HepG2 (cell line): ENCODE measurements around the gene ALLC. TPM values are rescaled to one million over a fixed set of nuclear protein-coding genes. Genes with fewer than 3 reads are reported as not detected.

Experiments
- ATAC-seq: fragments of 200-7000 bp; cut with Tn5 transposase; 3 replicates; pipeline ENCODE4 v1.9.1; 2020; ENCODE audit warnings: mild to moderate bottlenecking, moderate library complexity
- BruUV-seq: library from RNA; stranded (reverse); fragments of 400-500 nt; replicated peaks from 2 replicates; lab custom pipeline; 2021; lab: Mats Ljungman, UMichigan
- CTCF ChIA-PET: fragments of 300-600 bp; formaldehyde crosslinking; extraction: SDS; loops from one replicate; lab custom pipeline; 2021; ENCODE audit warnings: low total read pairs, inconsistent platforms, low intra/inter-chr PET ratio; lab: Yijun Ruan, JAX
- POLR2A ChIA-PET: fragments of 350-600 bp; sonication (Branson Sonifier 250); formaldehyde crosslinking; loops from one replicate; lab custom pipeline; 2020; ENCODE audit warnings: antibody characterized with exemption, inconsistent platforms; lab: Yijun Ruan, JAX
- DNase-seq: peaks from one replicate; pipeline ENCODE4 v3.0.0-alpha.2; 2015; ENCODE audit warnings: low spot score
- FAIRE-seq: peaks from 3 replicates; lab custom pipeline; 2011; peaks lifted over from hg19 to GRCh38; lab: Jason Lieb, UNC
- H2AFZ ChIP-seq: one replicate; pipeline ENCODE4 v1.6.1; 2011; ENCODE audit warnings: low read length, inconsistent platforms
- H3K27ac ChIP-seq: fragments of 300-600 bp; 3 replicates; pipeline ENCODE4 v1.8.0; 2011; ENCODE audit warnings: mixed run types, mild to moderate bottlenecking, mixed read lengths, low read length, inconsistent platforms; ENCODE audit not compliant: insufficient read depth; ENCODE audit errors: extremely low read length
- H3K27me3 ChIP-seq, 2 experiments: fragments of 200-600 bp in 1 of 2; 2 replicates in 1 of 2; 3 replicates in 1 of 2; pipeline versions ENCODE4 v1.6.0 to v1.8.0; 2011; ENCODE audit warnings: low read length in 2 of 2, mild to moderate bottlenecking in 2 of 2, moderate library complexity in 2 of 2, inconsistent platforms in 1 of 2; ENCODE audit not compliant: insufficient read depth in 2 of 2, control insufficient read depth in 1 of 2
- H3K36me3 ChIP-seq, 2 experiments: fragments of 200-600 bp in 1 of 2; replicated peaks in 1 of 2; 2 replicates in 1 of 2; 3 replicates in 1 of 2; pipeline versions ENCODE4 v1.5.1 to v1.8.0; 2011; ENCODE audit warnings: low read length in 2 of 2, inconsistent platforms in 1 of 2; ENCODE audit not compliant: insufficient read depth in 2 of 2, control insufficient read depth in 1 of 2
- H3K4me1 ChIP-seq: 2 replicates; pipeline ENCODE4 v1.5.1; 2012; ENCODE audit warnings: low read length, inconsistent platforms; ENCODE audit not compliant: insufficient read depth
- H3K4me2 ChIP-seq: 2 replicates; pipeline ENCODE4 v1.6.0; 2011; ENCODE audit warnings: low read depth, low read length, inconsistent platforms
- H3K4me3 ChIP-seq, 3 experiments: fragments of 200-600 bp in 1 of 3; sonication (generic), shearing (Covaris generic) in 1 of 3; replicated peaks in 1 of 3; 2 replicates each; pipeline ENCODE4 v1.5.1; 2011 to 2016; ENCODE audit warnings: low read length in 3 of 3, inconsistent platforms in 2 of 3, low read depth in 2 of 3, mild to moderate bottlenecking in 2 of 3, control low read depth in 1 of 3, mixed read lengths in 1 of 3; ENCODE audit not compliant: insufficient read depth in 1 of 3
- H3K79me2 ChIP-seq: one replicate; pipeline ENCODE4 v1.6.1; 2011; ENCODE audit warnings: low read length, inconsistent platforms; ENCODE audit not compliant: insufficient read depth
- H3K9ac ChIP-seq: 2 replicates; pipeline ENCODE4 v1.6.0; 2011; ENCODE audit warnings: mild to moderate bottlenecking, low read depth, low read length, inconsistent platforms; ENCODE audit not compliant: insufficient read depth
- H3K9me3 ChIP-seq: 2 replicates; pipeline ENCODE4 v1.5.1; 2012; ENCODE audit warnings: mild to moderate bottlenecking, low read length
- H4K20me1 ChIP-seq: 2 replicates; pipeline ENCODE4 v1.6.0; 2011; ENCODE audit warnings: inconsistent platforms, mild to moderate bottlenecking, low read length, moderate library complexity; ENCODE audit not compliant: insufficient read depth
- DMTF1 ChIP-seq: sonication (generic); formaldehyde crosslinking; IDR thresholded peaks from 2 replicates; pipeline ENCODE4 v1.4.0; 2020; ENCODE audit warnings: mild to moderate bottlenecking, missing genetic modification reagents
- GRHL1 ChIP-seq: sonication (generic); formaldehyde crosslinking; conservative IDR thresholded peaks from 2 replicates; pipeline ENCODE4 v1.8.0; 2022; ENCODE audit warnings: missing genetic modification reagents
- NFATC3 ChIP-seq: sonication (generic); formaldehyde crosslinking; IDR thresholded peaks from 2 replicates; pipeline ENCODE4 v1.5.1; 2020; ENCODE audit warnings: mild to moderate bottlenecking, missing genetic modification reagents
- RNF2 ChIP-seq: fragments of 450-650 bp; conservative IDR thresholded peaks from 2 replicates; pipeline ENCODE4 v1.6.1; 2016; ENCODE audit warnings: low read depth
- SNAI1 ChIP-seq: sonication (generic); formaldehyde crosslinking; IDR thresholded peaks from 2 replicates; pipeline ENCODE4 v1.5.0; 2020; ENCODE audit warnings: mild to moderate bottlenecking, missing genetic modification reagents, borderline replicate concordance
- ZBTB44 ChIP-seq: sonication (generic); formaldehyde crosslinking; IDR thresholded peaks from 2 replicates; pipeline ENCODE4 v1.4.0; 2020; ENCODE audit warnings: missing genetic modification reagents
- WGBS: methylation state at CpG from one replicate; pipeline ENCODE4 v1.1.6; 2017; ENCODE audit warnings: low lambda C conversion rate; 5-methylcytosine and 5-hydroxymethylcytosine counted together
- in situ Hi-C: cut with HindIII; loops from 2 replicates; pipeline ENCODE4 v1.10.0; 2017; ENCODE audit warnings: low pct_unique_long_range_greater_than_20kb; ENCODE audit not compliant: extremely low pct_ligation_motif_present
- intact Hi-C: fragments of 100-400 bp; cut with micrococcal nuclease; formaldehyde crosslinking; loops from one replicate; pipeline ENCODE4 v1.10.0; 2022; ENCODE audit not compliant: unreplicated experiment
- polyA plus RNA-seq, 8 experiments: library from polyadenylated mRNA; depleted of rRNA in 3 of 8; stranded (reverse) in 7 of 8; unstranded in 1 of 8; fragments of >200 nt; fragmentation: Illumina TruSeq in 4 of 8; extraction: Trizol in 4 of 8; gene quantifications; 2 replicates each; pipeline versions ENCODE4 v1.2.1 to v1.2.3, GENCODE V29; 2011 to 2016; ENCODE audit warnings: low read depth in 4 of 8, missing spikeins in 1 of 8, mixed read lengths in 1 of 8; ENCODE audit not compliant: insufficient read depth in 1 of 8
- total RNA-seq, 5 experiments: library from RNA; depleted of rRNA; stranded (reverse); fragments of >200 nt; fragmentation: Illumina TruSeq; extraction: Trizol; gene quantifications; 2 replicates each; pipeline ENCODE4 v1.2.3, GENCODE V29; 2016; ENCODE audit warnings: low read depth in 1 of 5

The ALLC gene
- total and polyA plus RNA-seq, 2 of the 13 experiments (the other 11 are each of a cell fraction or from before 2014, with no cell fraction given), result 0.08 to 0.11 TPM

- no peak overlapping the region for H3K4me2 ChIP-seq
- FAIRE-seq (no peak), DNase-seq (no peak), ATAC-seq (no peak)
- no TSS peak for BruUV-seq
- 57% methylated on average over 13 of the region's 13 CpGs for WGBS
- no peaks in the 10 kb centered on the region for H3K79me2 ChIP-seq
- H3K4me3 ChIP-seq, result no peak overlapping the region
- H3K27ac ChIP-seq, result no peak overlapping the region
- in situ Hi-C loops (no loop called here), intact Hi-C loops (no loop called here)
- H3K9me3 ChIP-seq, result no peaks in the 10 kb centered on the region
- ChIA-PET CTCF (no interaction called here), POLR2A (no interaction called here)
- H3K36me3 ChIP-seq, result no peaks in the 10 kb centered on the region
- H3K9ac ChIP-seq, result no peak overlapping the region
- peaks cover 0 to 16% of the 10 kb centered on the region in 2 experiments; a peak in 3 of 5 replicates for H3K27me3 ChIP-seq
- no peak overlapping the region for H2AFZ ChIP-seq
- no peak for TF ChIP-seq ZBTB44 (CRISPR knock-in tag)
- no peak for TF ChIP-seq SNAI1 (CRISPR knock-in tag)
- TF ChIP-seq NFATC3 (CRISPR knock-in tag), result no peak
- TF ChIP-seq DMTF1, result no peak
- no peak for TF ChIP-seq RNF2
- TF ChIP-seq GRHL1 (CRISPR knock-in tag), result no peak
- H4K20me1 ChIP-seq, result no peaks in the 10 kb centered on the region
- peaks cover 17% of the 10 kb centered on the region for H3K4me1 ChIP-seq
These were observed 16.8 kb upstream of the ALLC start for GRCh38 chr2:3641181-3641580.
